Stimulated activated CD8-positive, alpha-beta memory T cell treated with anti-CD3 and anti-CD28 coated beads, Interleukin-7, amount 100 ng/mL, for 48 hours (primary cell): ENCODE results near the gene GMDS.

ENCODE experiments used
- DNase-seq, 2 donors: peaks; one replicate each; pipeline ENCODE4 v3.0.0-alpha.2; 2020; ENCODE audit warnings: low read depth in 1 of 2; ENCODE audit errors: extremely low read depth in 1 of 2

Gene GMDS

GRCh38 chr6:2209226-2209809, 36.1 kb downstream of the GMDS start:
- DNase-seq, result peak; percentile 10 to 20

DNA sequence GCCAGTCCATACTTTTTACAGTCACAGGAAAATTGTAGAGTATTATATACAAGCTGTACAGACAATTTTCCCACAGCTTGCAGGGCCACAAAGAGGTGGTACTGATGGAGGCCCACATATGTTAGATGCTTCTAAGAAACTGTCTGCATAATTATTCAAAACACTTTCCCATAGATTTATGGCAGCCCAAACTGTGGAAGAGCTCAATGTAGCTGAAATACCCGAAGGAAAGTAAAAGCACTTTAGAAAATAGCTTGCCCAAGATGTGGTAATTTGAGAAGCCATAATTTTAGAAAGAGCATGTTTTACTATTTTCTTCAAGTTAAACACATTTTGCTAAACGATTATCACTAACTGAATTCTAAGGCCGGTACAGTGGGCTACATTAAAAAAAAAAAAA, 36.9 kb downstream of the GMDS start:
- DNase-seq, result no peak

DNA sequence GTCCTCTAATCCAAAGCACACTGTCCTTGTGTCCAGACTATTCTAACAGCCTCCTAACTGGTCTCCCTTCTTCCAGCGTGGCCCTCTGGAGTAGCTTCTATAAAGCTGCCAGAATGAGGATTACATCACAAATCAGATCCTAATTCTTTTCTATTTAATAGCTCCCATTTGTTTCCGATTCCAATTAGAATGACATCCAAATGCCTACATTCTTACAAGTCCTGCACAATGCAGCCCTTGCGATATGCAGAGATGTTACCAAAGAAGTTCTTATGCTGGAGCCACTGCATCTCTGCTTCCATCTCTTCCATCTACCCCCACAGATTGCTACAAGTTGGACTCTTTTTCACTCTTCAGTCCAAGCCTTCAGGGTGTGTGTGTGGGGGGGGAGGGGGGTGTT, 40.0 kb downstream of the GMDS start:
- no peak for DNase-seq

GRCh38 chr6:2204272-2204671, 41.1 kb downstream of the GMDS start:
- no peak for DNase-seq

DNA sequence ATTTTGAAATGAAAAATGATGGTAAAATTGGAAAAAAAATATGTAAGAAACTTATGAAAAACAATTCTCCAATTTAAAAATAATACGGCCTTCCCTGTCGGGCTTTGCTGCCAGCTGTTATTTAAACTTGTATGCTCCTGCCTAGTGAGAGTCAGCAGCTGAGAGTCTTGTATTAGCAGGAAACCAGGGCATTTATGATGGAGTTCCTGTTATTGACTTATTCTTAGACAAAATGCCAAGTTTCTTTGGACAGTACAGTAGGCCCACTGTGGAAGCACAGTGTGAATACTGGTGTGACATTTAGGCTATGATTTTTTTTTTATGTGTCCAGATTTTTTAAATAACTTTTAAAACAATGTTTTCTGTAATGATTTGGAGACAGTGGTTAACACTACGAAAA, 42.1 kb downstream of the GMDS start:
- no peak for DNase-seq

DNA sequence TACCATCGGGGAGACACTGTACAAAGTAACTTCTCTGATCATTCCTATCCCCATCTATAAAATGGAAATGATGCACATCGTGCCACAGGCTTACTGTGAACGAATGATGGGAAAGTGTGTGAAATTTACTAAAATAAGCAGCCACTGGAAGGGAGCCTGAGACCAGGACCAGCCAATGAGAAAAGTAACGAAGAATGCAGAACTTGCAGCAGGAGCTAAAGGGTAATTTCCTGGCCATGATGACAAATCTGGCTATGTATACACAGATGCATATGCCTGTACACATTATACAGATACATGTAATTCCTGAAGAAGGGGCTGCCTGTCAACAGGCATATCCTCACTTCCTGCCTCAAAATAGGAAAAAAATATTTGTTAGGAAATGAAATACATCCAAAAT, 47.4 kb downstream of the GMDS start:
- no peak for DNase-seq

- no peak for DNase-seq
Measured at GRCh38 chr6:2197177-2197671, 48.2 kb downstream of the GMDS start.

DNA sequence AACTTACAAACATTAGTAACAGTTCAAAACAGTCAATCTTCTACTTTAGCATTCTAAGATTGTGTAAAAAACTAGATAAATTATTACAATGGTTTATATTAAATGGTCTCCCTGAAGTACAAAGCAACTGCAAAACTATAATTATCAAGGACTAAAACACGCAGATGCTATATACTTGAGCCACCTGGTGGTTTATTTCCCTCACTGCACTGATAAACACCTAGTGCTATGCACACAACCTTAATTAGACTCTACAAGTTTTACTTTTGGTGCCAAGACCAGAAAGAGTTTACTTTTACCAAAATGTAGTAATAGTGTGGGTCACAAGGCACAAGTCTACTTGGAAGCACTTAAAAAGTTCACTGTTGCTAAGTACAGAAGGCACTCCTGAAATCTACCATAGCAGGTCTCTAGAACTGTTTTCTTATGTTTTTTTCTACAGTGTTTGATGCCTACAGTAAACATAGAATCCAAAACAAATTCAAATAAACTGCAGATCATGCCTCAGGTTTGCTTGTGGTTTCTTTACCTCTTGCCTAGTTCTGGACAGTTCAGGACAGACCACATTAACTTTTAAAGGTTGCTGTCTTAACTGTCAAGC, 49.2 kb downstream of the GMDS start:
- no peak for DNase-seq

- DNase-seq, result no peak
Measured at GRCh38 chr6:2194643-2195042, 50.8 kb downstream of the GMDS start.

DNA sequence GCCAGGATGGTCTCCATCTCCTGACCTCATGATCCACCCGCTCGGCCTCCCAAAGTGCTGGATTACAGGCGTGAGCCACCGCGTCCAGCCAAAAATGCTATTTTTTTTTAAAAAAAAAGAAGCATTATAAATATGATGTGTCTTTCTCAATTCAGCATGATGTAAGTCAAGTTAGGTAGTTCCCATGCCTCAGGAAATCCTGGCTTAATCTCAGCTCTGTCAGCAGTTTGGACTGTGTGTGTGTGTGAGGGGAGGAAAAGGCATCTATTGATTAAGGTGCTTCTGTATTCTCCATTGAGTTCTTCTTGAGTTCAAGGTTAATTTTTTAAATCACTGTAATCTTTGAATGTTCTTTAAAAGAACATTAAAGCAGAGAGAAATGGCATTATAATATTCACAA, 51.5 kb downstream of the GMDS start:
- DNase-seq, result no peak

DNA sequence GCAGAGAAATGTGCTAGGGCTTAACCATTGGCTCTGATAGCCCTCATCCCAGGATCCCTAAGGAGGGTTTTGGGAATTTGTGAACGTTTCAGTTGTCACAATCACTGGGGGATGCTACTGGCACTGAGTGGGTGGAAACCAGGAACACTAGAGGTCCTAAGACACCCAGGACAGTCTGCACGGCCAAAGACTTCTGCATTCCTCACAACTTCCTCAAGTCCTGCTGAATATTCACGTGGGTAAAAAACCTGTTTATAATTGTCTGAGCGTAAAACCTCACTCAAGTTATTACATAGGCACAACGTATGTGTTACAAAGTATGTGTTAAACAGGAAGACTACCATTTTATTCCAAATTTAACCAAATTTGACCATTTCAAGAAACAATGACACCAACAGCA, 52.4 kb downstream of the GMDS start:
- no peak for DNase-seq

GRCh38 chr6:2191390-2191740, 54.0 kb downstream of the GMDS start:
- DNase-seq, result no peak

- no peak for DNase-seq
Measured at GRCh38 chr6:2190661-2191389, 54.6 kb downstream of the GMDS start.

DNA sequence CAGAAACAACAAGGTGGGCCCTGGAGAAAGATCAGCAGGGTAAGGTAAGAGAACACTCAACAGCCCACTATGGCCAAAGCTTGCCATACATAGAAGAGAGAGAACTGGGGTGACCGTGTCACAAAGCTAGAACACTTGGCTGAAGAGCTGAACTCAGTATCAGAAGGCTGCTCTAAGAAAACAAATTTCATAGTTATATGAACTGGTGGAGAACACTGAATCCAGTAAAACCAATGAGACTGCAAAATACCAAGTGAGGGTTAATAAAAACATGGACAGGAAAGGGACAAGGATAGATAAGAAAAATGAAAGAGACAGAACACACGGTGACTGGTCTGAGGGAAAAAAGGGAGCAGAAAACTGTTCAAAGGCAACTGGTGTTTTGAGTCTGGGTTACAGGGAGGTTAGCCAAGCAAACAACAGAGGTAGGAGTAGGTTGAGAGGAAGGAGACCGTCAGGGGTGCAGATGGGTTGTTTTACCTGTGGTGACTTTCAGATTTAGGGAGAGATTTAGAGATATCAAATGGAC, 56.5 kb downstream of the GMDS start:
- no peak for DNase-seq

- DNase-seq, result no peak
Measured at GRCh38 chr6:2188397-2188796, 57.0 kb downstream of the GMDS start.

DNA sequence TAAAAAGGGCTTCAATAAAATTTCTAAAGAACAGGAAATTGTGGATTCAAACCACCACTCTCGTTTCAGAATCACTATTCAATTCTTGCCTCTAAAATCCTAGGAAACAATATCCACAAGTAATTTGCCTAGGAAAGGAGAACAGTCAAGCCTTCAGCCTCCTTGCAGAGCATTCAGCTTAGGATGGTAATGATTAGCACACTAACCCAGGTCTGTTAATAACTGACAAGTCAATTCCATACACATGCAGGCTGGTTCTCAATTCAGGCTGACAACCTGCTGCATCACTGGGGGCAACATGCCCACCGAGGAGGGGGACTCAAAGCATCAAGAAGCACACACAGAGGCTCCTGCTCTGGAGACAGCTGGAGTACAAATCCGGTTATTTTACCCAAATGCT, 57.6 kb downstream of the GMDS start:
- DNase-seq, result no peak

DNA sequence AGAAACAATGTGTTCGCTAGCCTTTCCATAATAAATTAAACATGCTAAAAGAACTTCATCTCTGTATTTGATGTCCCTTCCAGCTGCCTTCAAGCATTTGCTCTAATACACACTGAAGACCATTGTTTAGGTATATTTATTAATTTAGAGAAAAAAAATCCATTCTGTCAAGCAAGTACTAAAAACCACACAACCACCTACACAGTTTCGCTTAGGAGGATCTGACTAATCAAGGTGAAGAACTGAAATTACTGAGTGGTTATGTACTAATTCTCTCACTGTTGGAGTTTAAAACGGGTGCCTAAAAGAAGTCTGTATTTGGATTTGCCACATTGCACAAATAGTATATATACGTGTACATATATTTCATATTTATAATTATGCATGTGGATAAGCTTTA, 58.9 kb downstream of the GMDS start:
- peak in 1 of 2 donors; percentile 11 for DNase-seq

GRCh38 chr6:2185466-2185865, 59.9 kb downstream of the GMDS start:
- no peak for DNase-seq

GRCh38 chr6:2184700-2185455, 60.5 kb downstream of the GMDS start:
- no peak for DNase-seq

DNA sequence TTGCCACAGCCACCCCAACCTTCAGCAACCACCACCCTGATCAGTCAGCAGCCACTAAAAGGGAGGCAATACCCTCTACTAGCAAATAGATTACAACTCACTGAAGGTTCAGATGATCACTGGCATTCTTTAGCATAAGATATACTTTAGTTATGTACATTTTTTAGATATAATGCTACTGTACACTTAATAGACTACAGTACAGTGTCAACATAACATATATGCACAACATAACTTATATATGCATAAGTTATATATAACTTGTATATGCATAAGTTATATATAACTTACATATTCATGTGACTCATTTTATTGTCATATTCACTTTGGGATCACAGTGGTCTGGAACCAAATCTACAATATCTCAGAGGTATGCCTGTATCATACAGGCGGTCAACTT, 61.7 kb downstream of the GMDS start:
- DNase-seq, result no peak

GRCh38 chr6:2183246-2183645, 62.2 kb downstream of the GMDS start:
- no peak for DNase-seq
